ENCODE data around the gene PPP1R15A. TPM values are rescaled to one million over a fixed set of nuclear protein-coding genes. Genes with fewer than 3 reads are reported as not detected.
"Not testable (repeated sequence)": the region's sequence is repeated elsewhere in the genome, so short reads cannot be mapped to it uniquely, and the experiment has no call there.

PPP1R15A gene
- total RNA-seq, 1 donor from 2014 or later: 57.5 TPM

- DNase-seq (ENCODE audit: extremely low spot score, unreplicated experiment): no peak
- peak overlapping the region; percentile 93 for H3K4me3 Mint-ChIP-seq
- peak overlapping the region; percentile 97 for H3K27ac Mint-ChIP-seq
- H3K9me3 Mint-ChIP-seq: no peaks in the 10 kb centered on the region
- no peaks in the 10 kb centered on the region for H3K27me3 Mint-ChIP-seq
- H3K4me1 Mint-ChIP-seq (ENCODE audit: unreplicated experiment): peaks cover 18% of the 10 kb centered on the region
- no peak for TF ChIP-seq CTCF (conservative IDR thresholded peaks at IDR 0.05)
- H3K36me3 Mint-ChIP-seq: peaks cover 22% of the 10 kb centered on the region
These were observed 28.5 kb downstream of the PPP1R15A start for GRCh38 chr19:48900477-48901406.

GRCh38 chr19:48902291-48902690, 30.1 kb downstream of the PPP1R15A start:
- Mint-ChIP-seq H3K4me1 (ENCODE audit: unreplicated experiment) (peaks cover 18% of the 10 kb centered on the region), H3K4me3 (peak overlapping the region; percentile 21)
- H3K9me3 Mint-ChIP-seq: not testable (repeated sequence)

GRCh38 chr19:48903788-48904187, 31.6 kb downstream of the PPP1R15A start:
- H3K27ac Mint-ChIP-seq; H3K27me3 Mint-ChIP-seq; H3K9me3 Mint-ChIP-seq; H3K4me3 Mint-ChIP-seq; DNase-seq (ENCODE audit: extremely low spot score, unreplicated experiment): not testable (repeated sequence)
- H3K36me3 Mint-ChIP-seq: peaks cover 30% of the 10 kb centered on the region
- peaks cover 18% of the 10 kb centered on the region for H3K4me1 Mint-ChIP-seq (ENCODE audit: unreplicated experiment)

More at GRCh38 chr19:48902291-48902690, 30.1 kb downstream of the PPP1R15A start:
- H3K27me3 Mint-ChIP-seq; H3K27ac Mint-ChIP-seq; DNase-seq (ENCODE audit: extremely low spot score, unreplicated experiment): not testable (repeated sequence)
- H3K36me3 Mint-ChIP-seq: peaks cover 27% of the 10 kb centered on the region

GRCh38 chr19:48905664-48906063, 33.4 kb downstream of the PPP1R15A start:
- TF ChIP-seq CTCF (conservative IDR thresholded peaks at IDR 0.05): no peak
- Mint-ChIP-seq H3K27ac (no peak overlapping the region), H3K27me3 (no peaks in the 10 kb centered on the region), H3K36me3 (peaks cover 25% of the 10 kb centered on the region), H3K9me3 (no peaks in the 10 kb centered on the region), H3K4me1 (ENCODE audit: unreplicated experiment) (peaks cover 10% of the 10 kb centered on the region), H3K4me3 (no peak overlapping the region)
- DNase-seq (ENCODE audit: extremely low spot score, unreplicated experiment): no peak

GRCh38 chr19:48906324-48906723, 34.1 kb downstream of the PPP1R15A start:
- no peak for DNase-seq (ENCODE audit: extremely low spot score, unreplicated experiment)
- Mint-ChIP-seq H3K27ac (no peak overlapping the region), H3K36me3 (peaks cover 24% of the 10 kb centered on the region), H3K4me1 (ENCODE audit: unreplicated experiment) (peaks cover 4% of the 10 kb centered on the region), H3K4me3 (no peak overlapping the region), H3K27me3 (no peaks in the 10 kb centered on the region), H3K9me3 (no peaks in the 10 kb centered on the region)
- TF ChIP-seq CTCF (conservative IDR thresholded peaks at IDR 0.05): no peak

- H3K36me3 Mint-ChIP-seq: peaks cover 24% of the 10 kb centered on the region
- no peaks in the 10 kb centered on the region for H3K27me3 Mint-ChIP-seq
- no peak overlapping the region for H3K4me3 Mint-ChIP-seq
- no peak for TF ChIP-seq CTCF (conservative IDR thresholded peaks at IDR 0.05)
- DNase-seq (ENCODE audit: extremely low spot score, unreplicated experiment): no peak
- no peaks in the 10 kb centered on the region for H3K9me3 Mint-ChIP-seq
- H3K4me1 Mint-ChIP-seq (ENCODE audit: unreplicated experiment): peaks cover under 1% of the 10 kb centered on the region
- H3K27ac Mint-ChIP-seq: no peak overlapping the region
These were observed 35.5 kb downstream of the PPP1R15A start for GRCh38 chr19:48907671-48908070.

- not testable (repeated sequence) for DNase-seq (ENCODE audit: extremely low spot score, unreplicated experiment); H3K27me3 Mint-ChIP-seq; H3K4me3 Mint-ChIP-seq; H3K4me1 Mint-ChIP-seq (ENCODE audit: unreplicated experiment); H3K27ac Mint-ChIP-seq; H3K9me3 Mint-ChIP-seq
- H3K36me3 Mint-ChIP-seq: peaks cover 32% of the 10 kb centered on the region
These were observed 37.3 kb downstream of the PPP1R15A start for GRCh38 chr19:48909424-48910077.

All from type B pancreatic cell (in vitro differentiated cells).